Left colon (tissue), 2 donors: ENCODE data around the gene ANKRD11. TPM values are rescaled to one million over a fixed set of nuclear protein-coding genes. Genes with fewer than 3 reads are reported as not detected.
"Not testable (repeated sequence)": the region's sequence is repeated elsewhere in the genome, so short reads cannot be mapped to it uniquely, and the experiment has no call there.

Experiments used
- ATAC-seq: fragments of 200-7000 bp; cut with Tn5 transposase; one replicate; pipeline ENCODE4 v1.9.1; 2020; ENCODE audit warnings: mild to moderate bottlenecking, moderate library complexity
- DNase-seq, 2 donors: peaks; one replicate each; pipeline ENCODE4 v3.0.0-alpha.2; 2020
- intact Hi-C, 2 donors: fragments of 100-400 bp; cut with DNase I in 1 of 2; cut with micrococcal nuclease in 1 of 2; formaldehyde crosslinking; loops; one replicate each; pipeline versions ENCODE4 v1.11.2 to v1.14.0; 2022; cut with DNase I, micrococcal nuclease
- total RNA-seq, 2 donors: library from RNA; stranded (reverse); fragmentation: NEBNext Ultra II Directional; extraction: Animal tissue kit (Norgen Biotek cat#: 25700); gene quantifications; one replicate each; pipeline ENCODE4 v1.2.1, GENCODE V29; 2021
- donor health status: DM: no; HTN: no; CAD: no.
- donor health status: DM: yes; HTN: yes; CAD: no.

ANKRD11 gene
- total RNA-seq, 2 donors from 2014 or later: 82.5 to 135 TPM

DNA sequence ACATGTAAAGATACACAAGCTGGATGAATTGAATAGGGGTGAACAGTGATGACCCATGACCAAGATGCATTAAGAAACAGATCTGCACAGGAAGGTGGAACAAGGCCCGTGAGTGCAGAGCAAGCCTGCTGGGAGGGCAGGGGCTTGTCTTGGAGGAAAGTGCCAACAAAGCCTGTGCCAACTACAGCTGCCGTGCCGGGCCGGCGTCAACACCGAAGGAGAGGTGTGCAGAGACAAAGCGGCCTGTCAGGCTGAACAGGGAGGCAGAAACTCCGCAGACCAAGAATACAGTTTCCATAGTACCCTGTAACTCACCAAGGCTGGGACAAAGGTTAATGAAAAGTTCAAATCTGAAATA lies 46.7 kb downstream of the ANKRD11 start:
- peak in 1 of 2 donors; percentile 52 for DNase-seq
- peak; percentile 68 for ATAC-seq

DNA sequence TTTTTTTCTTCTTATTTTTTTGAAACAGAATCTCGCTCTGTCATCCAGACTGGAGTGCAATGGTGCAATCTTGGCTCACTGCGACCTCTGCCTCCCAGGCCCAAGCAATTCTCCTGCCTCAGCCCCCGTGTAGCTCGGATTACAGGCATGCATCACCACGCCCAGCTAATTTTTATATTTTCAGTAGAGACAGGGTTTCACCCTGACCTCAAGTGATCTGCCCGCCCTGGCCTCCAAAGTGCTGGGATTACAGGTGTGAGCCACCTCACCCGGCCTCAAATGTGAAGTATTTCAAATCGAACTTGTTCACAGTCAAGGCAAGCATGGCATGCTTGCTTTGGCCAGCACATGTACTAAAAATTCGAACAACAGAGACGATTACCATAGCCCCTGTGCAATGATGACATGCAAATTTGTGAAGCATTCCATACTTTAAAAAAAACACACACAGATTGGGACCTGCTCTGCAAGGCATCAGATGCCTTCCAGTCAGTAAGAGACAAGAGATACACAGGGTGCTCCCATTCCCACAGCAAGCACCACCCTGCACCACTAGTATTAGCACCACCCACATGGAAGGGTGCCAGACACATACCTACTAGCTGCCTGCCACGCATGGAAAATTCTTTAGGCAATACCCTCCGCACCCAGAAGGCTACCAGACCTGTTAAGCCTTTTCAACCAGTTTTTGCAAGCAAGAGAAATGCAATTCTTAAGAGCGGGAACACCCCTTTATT lies 47.2 kb downstream of the ANKRD11 start:
- peak; percentile 71 for ATAC-seq

More for the DNA sequence above, 46.7 kb downstream of the ANKRD11 start:
- intact Hi-C loops: no loop called here

DNA sequence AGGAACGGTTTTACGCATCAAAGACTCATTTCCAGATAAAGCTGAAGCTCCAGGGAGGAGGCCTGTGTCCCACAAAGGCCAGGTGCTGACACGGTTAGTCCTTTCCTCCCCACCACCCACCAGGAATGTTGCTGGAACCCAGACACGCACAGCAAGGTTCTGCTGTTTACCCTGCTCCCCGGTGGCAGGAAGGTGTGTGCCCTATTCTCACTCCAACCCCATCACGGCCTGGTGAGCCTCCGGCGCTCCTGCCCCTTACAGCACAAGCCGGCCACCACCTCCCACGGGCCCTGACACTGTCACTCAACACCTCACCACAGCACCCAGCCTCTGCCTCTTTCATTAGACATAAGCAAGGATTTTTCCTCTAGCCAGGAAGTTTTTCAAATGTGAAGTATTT lies 47.8 kb downstream of the ANKRD11 start:
- ATAC-seq: no peak

More for the DNA sequence above, 47.2 kb downstream of the ANKRD11 start:
- DNase-seq: peak; percentile 78 to 79
- intact Hi-C loops: no loop called here

DNA sequence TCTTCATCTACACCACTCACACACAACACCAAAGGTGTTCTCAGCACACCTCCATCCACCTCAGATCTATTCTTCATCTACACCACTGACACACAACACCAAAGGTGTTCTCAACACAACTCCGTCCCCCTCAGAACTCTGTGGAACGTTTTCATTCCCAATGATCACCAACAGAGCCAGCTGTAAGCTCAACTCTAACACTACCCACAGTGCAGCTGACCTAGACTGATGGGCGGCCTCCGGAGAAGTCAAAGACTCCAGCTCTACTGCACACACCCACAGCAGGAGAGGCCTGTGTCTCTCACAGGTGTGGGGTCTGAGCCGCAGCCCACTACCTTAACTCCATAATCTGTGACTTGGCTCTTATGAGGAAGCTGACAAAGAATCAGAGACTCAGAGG lies 50.7 kb downstream of the ANKRD11 start:
- no peak for ATAC-seq
- no peak for DNase-seq
- intact Hi-C loops: no loop called here

More for the DNA sequence above, 47.8 kb downstream of the ANKRD11 start:
- intact Hi-C loops: no loop called here
- DNase-seq: no peak

DNA sequence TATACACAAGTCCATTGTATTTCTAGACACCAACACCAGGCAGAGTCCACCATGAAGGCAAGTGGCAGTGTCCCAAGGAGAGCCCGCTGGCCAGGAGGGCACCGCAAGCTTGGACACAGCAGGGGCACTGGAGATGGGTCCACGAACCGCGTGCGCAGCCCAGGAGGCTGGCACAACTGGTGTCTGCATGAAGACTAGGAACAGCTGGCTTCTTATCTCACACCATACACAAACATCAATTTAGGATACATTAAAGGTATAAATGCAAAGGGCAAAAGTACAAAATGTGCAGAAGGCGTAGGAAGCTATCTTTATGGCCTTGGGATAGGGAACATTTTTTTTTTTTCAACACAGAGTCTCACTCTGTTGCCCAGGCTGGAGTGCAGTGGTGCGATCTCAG lies 52.4 kb downstream of the ANKRD11 start:
- peak; percentile 94 for ATAC-seq
- intact Hi-C loops: no loop called here
- peak in 1 of 2 donors; percentile 48 for DNase-seq

DNA sequence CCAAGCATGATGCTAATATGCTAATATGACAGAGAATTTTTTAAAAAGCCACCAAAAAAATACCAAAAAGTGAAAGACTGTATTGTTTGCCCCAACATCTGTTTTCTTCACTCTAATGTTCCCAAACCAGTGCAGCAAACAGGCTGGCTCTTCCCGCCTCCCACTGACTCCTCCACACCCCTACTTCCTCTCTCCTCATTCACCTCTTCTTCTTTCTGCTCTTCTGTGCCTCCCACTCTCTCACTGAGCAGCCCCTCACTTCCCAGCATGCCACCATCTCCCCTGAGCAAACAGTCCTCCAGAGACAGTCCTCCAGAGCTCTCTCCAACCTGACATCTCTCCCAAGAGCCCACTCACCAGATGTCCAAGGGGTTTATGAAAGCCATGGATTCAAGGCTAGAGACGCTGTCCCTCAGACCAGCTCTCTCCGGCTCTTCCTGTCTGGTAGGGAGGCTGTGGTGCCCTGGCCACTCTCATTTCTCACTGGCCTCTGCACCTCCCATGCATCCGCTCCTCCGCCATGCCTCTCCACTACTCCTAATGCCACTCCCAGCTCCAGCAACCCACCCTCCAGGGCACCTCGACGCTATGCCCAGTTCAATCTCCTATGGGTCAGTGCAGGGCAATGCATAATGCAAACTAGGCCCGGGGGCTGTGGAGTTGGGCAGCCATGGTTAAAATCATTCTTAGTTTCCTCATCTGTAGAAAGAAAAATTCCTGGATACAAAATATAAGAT lies 52.9 kb downstream of the ANKRD11 start:
- intact Hi-C loops: no loop called here

DNA sequence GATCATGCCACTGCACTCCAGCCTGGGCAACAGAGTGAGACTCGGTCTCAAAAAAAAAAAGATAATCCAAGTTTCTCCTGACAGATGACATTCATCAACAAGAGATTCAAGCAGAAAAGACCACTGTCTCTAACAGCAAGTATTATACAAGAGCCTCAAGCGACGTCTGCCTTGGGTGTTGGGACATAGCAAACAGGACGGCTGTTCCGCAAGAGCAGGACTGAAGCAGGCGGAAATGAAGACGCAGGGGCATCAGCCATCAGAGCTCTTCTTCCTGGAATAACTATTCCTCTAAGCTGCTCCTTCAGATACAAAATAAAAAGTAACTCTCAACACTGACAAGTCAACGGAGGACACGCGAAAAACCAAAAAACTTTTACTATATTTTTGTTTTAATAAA lies 54.0 kb downstream of the ANKRD11 start:
- DNase-seq (no peak), ATAC-seq (no peak)
- intact Hi-C loops: no loop called here

More for the DNA sequence above, 52.9 kb downstream of the ANKRD11 start:
- DNase-seq (no peak), ATAC-seq (peak; percentile 7)

DNA sequence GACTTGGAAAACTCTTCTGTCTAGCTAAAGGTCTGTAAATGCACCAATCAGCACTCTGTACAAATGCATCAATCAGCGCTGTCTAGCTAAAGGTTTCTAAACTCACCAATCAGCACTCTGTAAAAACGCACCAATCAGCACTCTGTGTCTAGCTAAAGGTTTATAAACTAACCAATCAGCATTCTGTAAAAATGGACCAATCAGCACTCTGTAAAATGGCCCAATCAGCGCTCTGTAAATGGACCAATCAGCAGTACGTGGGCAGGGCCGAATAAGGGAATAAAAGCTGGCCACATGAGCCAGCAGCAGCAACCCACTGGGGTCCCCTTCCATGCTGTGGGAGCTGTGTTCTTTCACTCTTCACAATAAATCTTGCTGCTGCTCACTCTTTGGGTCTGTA lies 55.3 kb downstream of the ANKRD11 start:
- DNase-seq, intact Hi-C loops, ATAC-seq: not testable (repeated sequence)

DNA sequence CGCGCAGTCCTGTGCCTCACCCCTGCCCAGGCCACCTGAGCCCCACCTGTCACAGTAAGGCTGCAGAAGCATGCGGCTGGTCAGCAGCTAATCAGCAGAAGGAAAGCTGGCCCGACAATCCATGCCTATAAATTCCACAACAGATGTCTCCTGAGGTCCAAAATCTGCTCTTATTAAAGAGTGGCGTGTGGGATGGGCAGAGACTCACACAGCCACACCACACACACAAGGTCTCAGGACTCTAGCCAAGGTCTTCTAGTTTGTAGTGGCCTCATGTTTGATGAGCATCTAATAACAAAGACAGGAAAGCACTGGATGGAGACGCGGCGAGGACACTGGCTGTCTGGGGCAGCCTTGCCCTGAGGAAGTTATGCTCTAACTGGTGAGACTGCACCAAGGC lies 55.9 kb downstream of the ANKRD11 start:
- DNase-seq (no peak), ATAC-seq (no peak)
- intact Hi-C loops: no loop called here

DNA sequence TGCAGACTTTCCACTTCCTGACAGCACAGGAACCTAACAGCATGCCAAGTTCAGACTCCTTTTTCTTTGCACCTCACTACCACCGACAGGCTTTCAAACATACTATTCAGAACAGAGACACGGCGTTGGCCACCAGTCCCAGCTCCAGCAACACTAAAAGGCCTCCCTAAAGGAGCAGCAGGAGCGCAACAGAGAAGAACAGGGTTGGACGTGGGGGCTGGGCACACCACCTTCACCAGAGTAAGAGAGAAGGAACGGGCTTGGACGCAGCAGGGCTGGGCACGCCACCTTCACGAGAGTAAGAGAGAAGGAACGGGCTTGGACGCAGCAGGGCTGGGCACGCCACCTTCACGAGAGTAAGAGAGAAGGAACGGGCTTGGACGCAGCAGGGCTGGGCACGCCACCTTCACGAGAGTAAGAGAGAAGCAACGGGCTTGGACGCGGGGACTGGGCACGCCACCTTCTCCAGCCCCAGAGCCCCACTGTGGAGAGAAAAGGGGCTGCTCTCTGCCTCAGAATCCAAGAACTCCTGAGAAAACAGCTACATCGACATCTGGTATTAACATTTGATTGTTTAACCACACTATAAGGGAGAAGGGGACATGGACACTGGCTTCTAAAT lies 56.9 kb downstream of the ANKRD11 start:
- intact Hi-C loops, DNase-seq, ATAC-seq: not testable (repeated sequence)

DNA sequence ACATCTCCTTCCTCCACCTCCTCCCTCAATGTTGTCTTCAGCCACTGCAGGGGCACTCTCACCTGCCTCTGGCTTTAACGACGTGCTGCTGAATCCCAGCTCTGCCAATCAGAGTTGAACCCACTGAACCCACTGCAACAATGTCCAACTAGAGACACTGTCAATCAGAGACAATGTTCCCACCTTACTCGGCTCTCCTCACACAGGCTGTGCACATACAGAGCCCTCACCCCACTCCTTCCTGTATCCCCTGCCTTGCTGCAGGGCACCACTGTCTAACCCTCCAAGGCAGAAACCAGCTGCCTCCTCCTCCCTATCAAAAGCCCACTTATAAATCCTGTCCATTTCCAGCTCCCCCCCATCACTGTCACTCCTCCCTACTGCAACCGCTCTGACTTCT lies 58.7 kb downstream of the ANKRD11 start:
- ATAC-seq: peak; percentile 26
- intact Hi-C loops: no loop called here
- DNase-seq: no peak

DNA sequence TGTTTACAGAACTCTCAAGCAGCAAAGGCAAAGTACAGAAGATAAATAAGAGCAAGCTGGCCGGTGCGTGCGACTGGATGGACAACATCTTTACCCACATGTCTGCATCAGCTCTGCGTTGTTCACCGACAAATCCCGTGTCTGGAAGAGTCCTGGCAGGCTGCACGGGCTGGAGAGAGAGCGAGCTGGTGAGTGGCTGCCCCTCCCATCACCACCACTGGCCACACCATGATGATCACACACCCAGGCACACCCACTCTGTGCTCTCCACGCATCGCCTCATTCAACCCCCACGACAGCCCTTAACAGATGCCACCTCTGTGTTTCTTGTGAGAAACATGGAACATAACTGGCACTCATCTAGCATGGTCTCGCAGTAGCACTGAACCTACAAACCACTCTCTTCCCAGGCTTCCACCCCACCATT lies 59.2 kb downstream of the ANKRD11 start:
- intact Hi-C loops: no loop called here
- ATAC-seq (peak; percentile 95), DNase-seq (peak; percentile 71 to 78)

DNA sequence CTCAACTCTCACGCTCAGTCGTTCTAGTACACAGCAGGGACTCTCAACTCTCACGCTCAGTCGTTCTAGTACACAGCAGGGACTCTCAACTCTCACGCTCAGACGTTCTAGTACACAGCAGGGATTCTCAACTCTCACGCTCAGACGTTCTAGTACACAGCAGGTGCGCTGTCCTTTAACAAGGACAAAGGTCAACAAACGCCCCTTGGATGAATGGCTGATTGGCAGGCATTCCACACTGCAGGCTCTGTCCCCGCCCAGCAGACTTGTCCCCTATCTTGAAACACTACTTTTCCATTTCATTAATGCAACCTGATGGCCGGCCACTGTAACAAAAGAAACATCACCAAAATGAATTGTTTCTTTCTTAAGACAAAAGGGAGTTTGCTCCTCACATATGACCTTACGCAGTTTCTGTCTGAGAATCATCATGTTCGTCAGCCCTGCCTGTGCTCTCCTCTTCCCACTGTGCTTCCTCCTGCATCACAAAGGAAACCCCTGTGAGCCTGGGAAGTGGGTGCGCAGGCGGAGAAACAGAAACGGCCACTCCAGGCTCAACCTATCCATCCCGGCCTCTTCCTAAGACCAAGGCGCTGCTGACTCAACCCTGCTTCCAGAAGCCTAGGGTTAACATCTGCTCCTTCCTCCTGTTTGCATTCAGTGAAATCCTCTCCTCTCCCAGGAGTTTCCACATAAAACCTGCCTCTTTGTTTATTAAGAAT lies 59.8 kb downstream of the ANKRD11 start:
- DNase-seq (peak; percentile 55 to 69), ATAC-seq (peak; percentile 84)
- intact Hi-C loops: no loop called here

DNA sequence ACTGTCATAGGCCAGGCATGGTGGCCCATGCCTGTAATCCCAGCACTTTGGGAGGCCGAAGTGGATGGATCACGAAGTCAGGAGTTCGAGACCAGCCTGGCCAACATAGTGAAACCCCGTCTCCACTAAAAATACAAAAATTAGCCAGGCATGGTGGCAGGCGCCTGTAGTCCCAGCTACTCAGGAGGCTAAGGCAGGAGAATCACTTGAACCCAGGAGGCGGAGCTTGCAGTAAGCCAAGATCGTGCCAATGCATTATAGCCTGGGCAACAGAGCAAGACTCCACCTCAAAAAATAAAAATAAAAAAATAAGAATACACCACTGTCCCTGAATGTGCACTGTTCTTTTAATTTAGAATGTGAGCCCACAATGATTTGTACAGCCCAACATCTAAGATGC lies 61.8 kb downstream of the ANKRD11 start:
- intact Hi-C loops, DNase-seq, ATAC-seq: not testable (repeated sequence)

DNA sequence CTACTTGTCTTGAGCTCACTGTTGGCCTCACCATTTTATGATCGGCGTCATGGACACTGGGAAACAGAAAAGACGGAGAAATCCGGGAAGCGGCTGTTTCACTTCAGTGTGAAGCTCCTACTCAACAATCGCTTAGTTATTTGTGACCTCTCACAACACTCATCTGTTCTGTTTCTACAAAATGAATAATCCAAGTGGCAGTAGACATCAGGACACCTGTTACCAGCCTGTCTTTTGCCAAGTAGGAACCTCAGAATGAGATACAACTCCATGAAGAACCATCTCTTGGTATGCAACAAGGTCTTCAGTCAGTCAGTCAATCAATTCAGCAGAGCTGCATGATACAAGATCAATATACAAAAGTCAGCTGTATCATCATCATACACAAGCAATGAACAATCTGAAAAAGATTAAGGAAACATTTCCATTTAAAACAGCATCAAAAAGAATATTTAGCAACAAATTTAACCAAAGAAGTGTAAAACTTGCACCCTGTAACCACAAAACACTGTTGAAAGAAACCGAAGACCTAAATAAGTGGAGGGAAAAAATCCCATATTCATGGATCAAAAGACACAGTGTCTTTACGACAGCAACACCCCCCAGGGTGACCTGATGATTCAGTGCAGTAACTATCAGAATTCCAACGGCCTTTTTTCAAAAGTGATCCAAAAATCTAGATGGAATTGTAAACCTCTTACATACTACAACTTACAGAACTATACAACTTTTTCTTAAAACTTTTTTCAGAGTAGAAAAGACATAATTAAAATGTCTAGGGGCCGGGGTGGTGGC lies 63.4 kb downstream of the ANKRD11 start:
- DNase-seq (no peak), ATAC-seq (no peak)
- intact Hi-C loops: no loop called here

DNA sequence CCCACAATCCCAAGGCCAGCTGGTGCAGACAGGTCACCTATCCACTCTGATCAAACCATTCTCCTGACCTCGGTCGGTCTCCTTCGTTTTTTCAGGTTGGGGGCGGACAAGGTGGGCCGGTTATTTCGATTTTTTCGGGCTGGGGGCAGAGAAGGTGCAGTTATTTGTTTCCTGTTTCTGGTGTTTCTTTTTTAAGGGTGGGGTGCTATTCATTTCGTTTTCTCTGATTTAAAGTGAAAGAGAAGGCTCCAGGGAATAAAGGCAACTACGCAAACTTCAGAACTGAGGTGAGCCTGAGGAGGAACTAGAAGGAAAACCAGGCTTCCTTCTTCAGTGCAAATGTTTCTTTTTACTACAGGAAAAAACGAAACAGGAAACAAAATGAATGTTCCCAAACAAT lies 64.8 kb downstream of the ANKRD11 start:
- intact Hi-C loops: no loop called here
- ATAC-seq (no peak), DNase-seq (no peak)

DNA sequence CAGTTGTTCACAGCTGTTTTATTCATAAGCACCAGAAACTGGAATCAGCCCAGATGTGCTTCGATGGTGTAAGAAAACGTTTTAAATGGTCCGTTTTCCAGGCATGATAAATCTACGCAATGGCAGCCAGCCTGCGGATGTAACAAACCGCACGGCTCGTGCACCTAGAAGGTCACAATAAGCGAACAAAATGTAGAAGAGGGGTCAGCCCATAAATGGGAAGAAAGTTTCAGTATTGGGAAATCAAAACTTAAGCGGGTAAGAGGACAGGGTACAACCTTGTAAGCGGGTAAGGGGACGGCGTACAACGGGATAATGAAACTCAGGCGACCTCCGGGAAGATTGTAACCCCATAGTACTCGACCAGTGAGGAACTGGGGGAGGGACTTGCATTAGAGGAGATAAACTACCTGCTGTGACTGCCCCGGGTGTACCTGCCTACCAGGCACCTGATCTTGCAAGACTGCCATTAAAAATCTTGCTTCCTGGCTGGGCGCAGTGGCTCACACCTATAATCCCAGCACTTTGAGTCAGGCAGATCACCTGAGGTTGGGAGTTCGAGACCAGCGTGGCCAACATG lies 66.6 kb downstream of the ANKRD11 start:
- DNase-seq (no peak), ATAC-seq (peak; percentile 21)
- intact Hi-C loops: no loop called here
